ENCODE data around the gene PASK. TPM values are rescaled to one million over a fixed set of nuclear protein-coding genes. Genes with fewer than 3 reads are reported as not detected.

PASK gene
- total RNA-seq, 1 donor from 2014 or later: 2.9 TPM

GRCh38 chr2:241074065-241074818 lies 75.0 kb downstream of the PASK start:
- no peaks in the 10 kb centered on the region for H3K27me3 ChIP-seq (ENCODE audit: control insufficient read depth, insufficient read depth, low read length)
- TF ChIP-seq, protein P1, sequence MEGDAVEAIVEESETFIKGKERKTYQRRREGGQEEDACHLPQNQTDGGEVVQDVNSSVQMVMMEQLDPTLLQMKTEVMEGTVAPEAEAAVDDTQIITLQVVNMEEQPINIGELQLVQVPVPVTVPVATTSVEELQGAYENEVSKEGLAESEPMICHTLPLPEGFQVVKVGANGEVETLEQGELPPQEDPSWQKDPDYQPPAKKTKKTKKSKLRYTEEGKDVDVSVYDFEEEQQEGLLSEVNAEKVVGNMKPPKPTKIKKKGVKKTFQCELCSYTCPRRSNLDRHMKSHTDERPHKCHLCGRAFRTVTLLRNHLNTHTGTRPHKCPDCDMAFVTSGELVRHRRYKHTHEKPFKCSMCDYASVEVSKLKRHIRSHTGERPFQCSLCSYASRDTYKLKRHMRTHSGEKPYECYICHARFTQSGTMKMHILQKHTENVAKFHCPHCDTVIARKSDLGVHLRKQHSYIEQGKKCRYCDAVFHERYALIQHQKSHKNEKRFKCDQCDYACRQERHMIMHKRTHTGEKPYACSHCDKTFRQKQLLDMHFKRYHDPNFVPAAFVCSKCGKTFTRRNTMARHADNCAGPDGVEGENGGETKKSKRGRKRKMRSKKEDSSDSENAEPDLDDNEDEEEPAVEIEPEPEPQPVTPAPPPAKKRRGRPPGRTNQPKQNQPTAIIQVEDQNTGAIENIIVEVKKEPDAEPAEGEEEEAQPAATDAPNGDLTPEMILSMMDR (IDR thresholded peaks at IDR 0.05; ENCODE audit: insufficient read depth, low read length, severe bottlenecking): no peak
- no peaks in the 10 kb centered on the region for H3K36me3 ChIP-seq (ENCODE audit: control insufficient read depth, insufficient read depth, low read length)
- DNase-seq (ENCODE audit: low read depth) (no peak), FAIRE-seq (no peak)
- no peak overlapping the region for H3K4me3 ChIP-seq (ENCODE audit: low read depth, low read length)

GRCh38 chr2:241073166-241074064 lies 75.9 kb downstream of the PASK start:
- FAIRE-seq: no peak
- H3K27me3 ChIP-seq (ENCODE audit: control insufficient read depth, insufficient read depth, low read length): no peaks in the 10 kb centered on the region
- H3K36me3 ChIP-seq (ENCODE audit: control insufficient read depth, insufficient read depth, low read length): no peaks in the 10 kb centered on the region
- no peak overlapping the region for H3K4me3 ChIP-seq (ENCODE audit: low read depth, low read length)
- TF ChIP-seq, protein P1 (IDR thresholded peaks at IDR 0.05; ENCODE audit: insufficient read depth, low read length, severe bottlenecking): no peak
- peak; percentile 17 for DNase-seq (ENCODE audit: low read depth)

DNA sequence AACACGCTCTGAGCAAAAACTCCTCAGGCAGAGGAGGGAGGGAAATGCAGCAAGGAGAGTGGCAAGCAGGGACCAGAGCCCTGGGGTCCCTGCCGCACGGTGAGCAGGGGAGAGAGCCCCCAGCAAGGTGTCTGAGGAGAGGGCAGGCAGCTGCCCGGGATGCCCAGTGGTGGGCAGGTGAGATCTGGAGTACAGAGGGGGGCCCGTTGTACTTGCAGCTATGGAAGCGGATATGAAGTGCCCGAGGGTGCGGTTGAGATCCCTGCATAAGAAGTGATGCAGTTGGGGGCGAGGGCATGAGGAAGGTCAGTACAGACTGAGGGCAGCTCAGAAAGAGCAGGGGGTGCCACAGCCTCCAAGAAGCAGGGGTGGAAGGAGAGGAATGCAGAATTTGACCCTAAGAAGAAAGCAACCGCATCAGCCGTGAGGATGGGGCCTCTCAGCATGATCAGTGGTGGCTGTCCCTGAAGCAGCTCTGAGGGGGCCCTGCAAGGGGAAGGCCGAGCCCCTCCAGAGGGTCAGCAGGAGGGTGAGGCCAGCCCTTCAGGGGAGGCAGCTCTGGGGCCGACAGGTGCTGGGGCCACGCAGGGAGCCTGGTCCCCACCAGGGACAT lies 76.6 kb downstream of the PASK start:
- Histone ChIP-seq H3K36me3 (ENCODE audit: control insufficient read depth, insufficient read depth, low read length) (no peaks in the 10 kb centered on the region), H3K27me3 (ENCODE audit: control insufficient read depth, insufficient read depth, low read length) (no peaks in the 10 kb centered on the region), H3K4me3 (ENCODE audit: low read depth, low read length) (no peak overlapping the region)
- TF ChIP-seq, protein P1 (IDR thresholded peaks at IDR 0.05; ENCODE audit: insufficient read depth, low read length, severe bottlenecking): no peak
- FAIRE-seq (no peak), DNase-seq (ENCODE audit: low read depth) (no peak)

GRCh38 chr2:241072151-241072550 lies 77.1 kb downstream of the PASK start:
- no peak for DNase-seq (ENCODE audit: low read depth)
- H3K4me3 ChIP-seq (ENCODE audit: low read depth, low read length): no peak overlapping the region
- TF ChIP-seq, protein P1 (IDR thresholded peaks at IDR 0.05; ENCODE audit: insufficient read depth, low read length, severe bottlenecking): no peak
- no peaks in the 10 kb centered on the region for H3K36me3 ChIP-seq (ENCODE audit: control insufficient read depth, insufficient read depth, low read length)
- no peaks in the 10 kb centered on the region for H3K27me3 ChIP-seq (ENCODE audit: control insufficient read depth, insufficient read depth, low read length)
- no peak for FAIRE-seq

- no peaks in the 10 kb centered on the region for H3K36me3 ChIP-seq (ENCODE audit: control insufficient read depth, insufficient read depth, low read length)
- no peak for FAIRE-seq
- no peaks in the 10 kb centered on the region for H3K27me3 ChIP-seq (ENCODE audit: control insufficient read depth, insufficient read depth, low read length)
- DNase-seq (ENCODE audit: low read depth): no peak
- H3K4me3 ChIP-seq (ENCODE audit: low read depth, low read length): no peak overlapping the region
- TF ChIP-seq, protein P1 (IDR thresholded peaks at IDR 0.05; ENCODE audit: insufficient read depth, low read length, severe bottlenecking): no peak
Measured at GRCh38 chr2:241071677-241072111, 77.6 kb downstream of the PASK start.
